ENCODE data around the gene ODC1.

DNA sequence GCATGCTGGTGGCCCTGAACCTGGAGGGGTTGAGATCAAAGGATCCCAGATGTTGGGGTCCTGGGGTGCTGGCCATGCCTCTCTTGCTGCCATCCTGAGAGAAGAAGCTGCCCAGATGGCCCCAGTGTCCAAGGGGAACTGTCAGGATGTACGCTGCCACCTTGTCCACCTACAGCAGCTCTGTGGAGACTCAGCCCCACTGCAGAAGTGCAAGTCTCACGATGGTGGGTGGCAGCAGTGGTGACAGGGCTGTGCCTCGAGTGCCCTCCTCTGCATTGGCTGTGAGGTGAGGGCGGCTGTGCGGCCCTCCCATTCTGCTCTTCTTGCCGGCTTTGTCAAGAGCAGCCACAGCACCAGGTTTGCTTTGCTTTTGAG is 24.7 kb downstream of the ODC1 start:
- TF ChIP-seq, protein P1, sequence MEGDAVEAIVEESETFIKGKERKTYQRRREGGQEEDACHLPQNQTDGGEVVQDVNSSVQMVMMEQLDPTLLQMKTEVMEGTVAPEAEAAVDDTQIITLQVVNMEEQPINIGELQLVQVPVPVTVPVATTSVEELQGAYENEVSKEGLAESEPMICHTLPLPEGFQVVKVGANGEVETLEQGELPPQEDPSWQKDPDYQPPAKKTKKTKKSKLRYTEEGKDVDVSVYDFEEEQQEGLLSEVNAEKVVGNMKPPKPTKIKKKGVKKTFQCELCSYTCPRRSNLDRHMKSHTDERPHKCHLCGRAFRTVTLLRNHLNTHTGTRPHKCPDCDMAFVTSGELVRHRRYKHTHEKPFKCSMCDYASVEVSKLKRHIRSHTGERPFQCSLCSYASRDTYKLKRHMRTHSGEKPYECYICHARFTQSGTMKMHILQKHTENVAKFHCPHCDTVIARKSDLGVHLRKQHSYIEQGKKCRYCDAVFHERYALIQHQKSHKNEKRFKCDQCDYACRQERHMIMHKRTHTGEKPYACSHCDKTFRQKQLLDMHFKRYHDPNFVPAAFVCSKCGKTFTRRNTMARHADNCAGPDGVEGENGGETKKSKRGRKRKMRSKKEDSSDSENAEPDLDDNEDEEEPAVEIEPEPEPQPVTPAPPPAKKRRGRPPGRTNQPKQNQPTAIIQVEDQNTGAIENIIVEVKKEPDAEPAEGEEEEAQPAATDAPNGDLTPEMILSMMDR (IDR thresholded peaks at IDR 0.05) = no peak
- no peak for TF ChIP-seq POLR2AphosphoS5 (IDR thresholded peaks at IDR 0.05; ENCODE audit: low read depth, low read length)
- TF ChIP-seq CHD2 (IDR thresholded peaks at IDR 0.05; ENCODE audit: low read length, partially characterized antibody) = no peak
- TF ChIP-seq SIN3A (IDR thresholded peaks at IDR 0.05; ENCODE audit: borderline replicate concordance, low read depth, low read length) = no peak
- no peak for TF ChIP-seq NFIC (IDR thresholded peaks at IDR 0.05; ENCODE audit: borderline replicate concordance)
